ENCODE data around the gene OR1M1. TPM values are rescaled to one million over a fixed set of nuclear protein-coding genes. Genes with fewer than 3 reads are reported as not detected.
A peak's percentile ranks its signal among the peaks of the same experiment; 100 is the strongest.

Gene OR1M1, protein sequence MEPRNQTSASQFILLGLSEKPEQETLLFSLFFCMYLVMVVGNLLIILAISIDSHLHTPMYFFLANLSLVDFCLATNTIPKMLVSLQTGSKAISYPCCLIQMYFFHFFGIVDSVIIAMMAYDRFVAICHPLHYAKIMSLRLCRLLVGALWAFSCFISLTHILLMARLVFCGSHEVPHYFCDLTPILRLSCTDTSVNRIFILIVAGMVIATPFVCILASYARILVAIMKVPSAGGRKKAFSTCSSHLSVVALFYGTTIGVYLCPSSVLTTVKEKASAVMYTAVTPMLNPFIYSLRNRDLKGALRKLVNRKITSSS
- total RNA-seq (2014; rRNA removed) (not detected in 2 replicates), Bru-seq, nascent RNA (not detected), BruChase-seq, experiment 1, labeled RNA remaining after a 6-hour chase (not detected), BruChase-seq, experiment 2, labeled RNA remaining after a 2-hour chase (not detected)
- long read RNA-seq = 0 reads

DNA sequence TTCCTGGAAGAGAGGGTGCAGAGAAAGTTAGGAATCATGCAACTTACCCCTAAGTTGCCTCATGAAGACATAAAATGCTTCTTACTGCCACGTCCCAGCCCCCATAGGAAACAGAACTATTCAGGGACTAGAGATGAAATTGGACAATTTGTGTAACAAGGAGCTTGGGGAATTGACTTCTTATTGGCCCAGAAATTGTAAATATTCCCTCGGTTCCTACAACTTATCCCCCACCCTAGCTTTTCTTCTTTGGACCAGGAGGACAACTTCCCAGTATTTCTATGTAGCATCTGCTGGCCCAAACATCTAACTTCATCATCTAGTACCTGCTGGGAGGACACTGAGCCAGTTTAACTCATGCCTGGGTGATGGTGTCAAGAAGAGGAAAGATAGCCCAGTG, at the start of gene OR1M1:
Gene OR1M1, plus strand, starts transcription at position 301 of the 400 bp plus-strand sequence. CDS start 6,184 bp downstream, outside the sequence.
- Histone ChIP-seq H3K4me1 (ENCODE audit: insufficient read depth, low read length) (no peaks in the 10 kb centered on the region), H3K4me3 (ENCODE audit: low read length) (no peak within 1 kb of the TSS), H3K4me2 (ENCODE audit: low read length) (no peak within 1 kb of the TSS), H3K9me2 (replicated peaks; ENCODE audit: low read length) (no peaks in the 10 kb centered on the region), H4K20me1 (ENCODE audit: low read length) (no peaks in the 10 kb centered on the region), H3K27me3 (ENCODE audit: low read length) (peaks cover 53% of the 10 kb centered on the region), H3F3A (ENCODE audit: low read length, unreplicated experiment) (no peaks in the 10 kb centered on the region), H3K9me3 (ENCODE audit: low read length) (no peaks in the 10 kb centered on the region), H3K27ac (ENCODE audit: low read length) (no peak within 1 kb of the TSS), H2AFZ (ENCODE audit: low read length) (no peak within 1 kb of the TSS), H3K9ac (ENCODE audit: low read length) (no peak within 1 kb of the TSS), H3K36me3 (ENCODE audit: low read depth, low read length) (no peaks in the 10 kb centered on the region), H3K79me2 (ENCODE audit: low read length) (no peaks in the 10 kb centered on the region)
- ChIA-PET POLR2A (ENCODE audit: unreplicated experiment) (no interaction called here), CTCF (no interaction called here)
- no TSS peak for BruUV-seq (replicated peaks)
- no peak for TF ChIP-seq EZH2phosphoT487 (IDR thresholded peaks at IDR 0.05; ENCODE audit: borderline replicate concordance, low read length)
- no peak for TF ChIP-seq EZH2 (IDR thresholded peaks at IDR 0.05; ENCODE audit: low read length, unreplicated experiment)
- TF ChIP-seq, protein P1, sequence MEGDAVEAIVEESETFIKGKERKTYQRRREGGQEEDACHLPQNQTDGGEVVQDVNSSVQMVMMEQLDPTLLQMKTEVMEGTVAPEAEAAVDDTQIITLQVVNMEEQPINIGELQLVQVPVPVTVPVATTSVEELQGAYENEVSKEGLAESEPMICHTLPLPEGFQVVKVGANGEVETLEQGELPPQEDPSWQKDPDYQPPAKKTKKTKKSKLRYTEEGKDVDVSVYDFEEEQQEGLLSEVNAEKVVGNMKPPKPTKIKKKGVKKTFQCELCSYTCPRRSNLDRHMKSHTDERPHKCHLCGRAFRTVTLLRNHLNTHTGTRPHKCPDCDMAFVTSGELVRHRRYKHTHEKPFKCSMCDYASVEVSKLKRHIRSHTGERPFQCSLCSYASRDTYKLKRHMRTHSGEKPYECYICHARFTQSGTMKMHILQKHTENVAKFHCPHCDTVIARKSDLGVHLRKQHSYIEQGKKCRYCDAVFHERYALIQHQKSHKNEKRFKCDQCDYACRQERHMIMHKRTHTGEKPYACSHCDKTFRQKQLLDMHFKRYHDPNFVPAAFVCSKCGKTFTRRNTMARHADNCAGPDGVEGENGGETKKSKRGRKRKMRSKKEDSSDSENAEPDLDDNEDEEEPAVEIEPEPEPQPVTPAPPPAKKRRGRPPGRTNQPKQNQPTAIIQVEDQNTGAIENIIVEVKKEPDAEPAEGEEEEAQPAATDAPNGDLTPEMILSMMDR (conservative IDR thresholded peaks at IDR 0.05; ENCODE audit: low read depth, low read length) = no peak
- intact Hi-C loops (cut with micrococcal nuclease) = no loop called here
- ATAC-seq (no peak), DNase-seq (no peak)

DNA sequence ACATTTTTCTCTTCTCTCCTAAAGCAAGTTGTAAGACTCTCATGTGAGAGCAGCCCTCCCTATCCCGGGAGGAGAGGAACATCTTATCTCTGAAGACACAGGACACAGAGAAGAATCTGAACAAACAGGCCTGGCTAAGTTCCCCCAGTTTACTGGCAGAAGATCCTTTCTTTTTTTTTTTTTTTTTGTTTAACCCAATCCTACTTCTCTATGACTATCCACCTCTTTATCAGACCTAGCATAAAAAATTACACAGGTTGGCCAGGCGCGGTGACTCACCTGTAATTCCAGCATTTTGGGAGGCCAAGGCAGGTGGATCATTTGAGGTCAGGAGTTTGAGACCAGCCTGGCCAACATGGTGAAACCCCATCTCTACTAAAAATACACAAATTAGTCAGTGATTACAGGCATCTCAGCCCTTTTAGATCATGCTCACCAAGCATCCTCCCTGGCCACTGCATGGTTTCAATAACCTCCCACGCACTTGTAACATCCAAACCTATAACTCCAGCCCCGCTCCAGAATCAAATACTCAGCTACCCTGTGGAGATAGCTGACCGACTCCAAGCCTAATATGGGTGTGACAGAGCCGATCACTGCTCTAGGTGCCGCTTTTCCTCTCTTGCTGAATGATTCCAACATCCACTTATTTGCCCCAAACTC, 49.3 kb upstream of the OR1M1 start:
- intact Hi-C loops (cut with micrococcal nuclease) = no loop called here
- peaks cover 20% of the 10 kb centered on the region for H3K4me1 ChIP-seq (ENCODE audit: insufficient read depth, low read length)
- H3K79me2 ChIP-seq (ENCODE audit: low read length) = no peaks in the 10 kb centered on the region
- H3K27ac ChIP-seq (ENCODE audit: low read length) = no peak overlapping the region
- no peaks in the 10 kb centered on the region for H3K9me2 ChIP-seq (replicated peaks; ENCODE audit: low read length)
- H3K9me3 ChIP-seq (ENCODE audit: low read length) = no peaks in the 10 kb centered on the region
- TF ChIP-seq, protein P1 (conservative IDR thresholded peaks at IDR 0.05; ENCODE audit: low read depth, low read length) = no peak
- no peak for TF ChIP-seq EZH2 (IDR thresholded peaks at IDR 0.05; ENCODE audit: low read length, unreplicated experiment)
- no peak for TF ChIP-seq EZH2phosphoT487 (IDR thresholded peaks at IDR 0.05; ENCODE audit: borderline replicate concordance, low read length)
- no peak overlapping the region for H3K4me3 ChIP-seq (ENCODE audit: low read length)
- no peaks in the 10 kb centered on the region for H3K36me3 ChIP-seq (ENCODE audit: low read depth, low read length)
- no TSS peak for BruUV-seq (replicated peaks)
- DNase-seq (peak; percentile 43), ATAC-seq (no peak)
- no peak overlapping the region for H3K9ac ChIP-seq (ENCODE audit: low read length)
- no peak overlapping the region for H2AFZ ChIP-seq (ENCODE audit: low read length)
- POLR2A ChIA-PET (ENCODE audit: unreplicated experiment) = no interaction called here
- H3F3A ChIP-seq (ENCODE audit: low read length, unreplicated experiment) = no peaks in the 10 kb centered on the region
- H4K20me1 ChIP-seq (ENCODE audit: low read length) = no peaks in the 10 kb centered on the region
- CTCF ChIA-PET = no interaction called here
- H3K4me2 ChIP-seq (ENCODE audit: low read length) = no peak overlapping the region
- H3K27me3 ChIP-seq (ENCODE audit: low read length) = no peaks in the 10 kb centered on the region

Measured in PC-3 (cell line).